ENCODE results near the gene SDK1. TPM values are rescaled to one million over a fixed set of nuclear protein-coding genes. Genes with fewer than 3 reads are reported as not detected.
A peak's percentile ranks its signal among the peaks of the same experiment; 100 is the strongest.

The SDK1 gene
- polyA plus RNA-seq, 2 of the 4 experiments (the other 2 are of a cell fraction), result 0.12 to 0.28 TPM

DNA sequence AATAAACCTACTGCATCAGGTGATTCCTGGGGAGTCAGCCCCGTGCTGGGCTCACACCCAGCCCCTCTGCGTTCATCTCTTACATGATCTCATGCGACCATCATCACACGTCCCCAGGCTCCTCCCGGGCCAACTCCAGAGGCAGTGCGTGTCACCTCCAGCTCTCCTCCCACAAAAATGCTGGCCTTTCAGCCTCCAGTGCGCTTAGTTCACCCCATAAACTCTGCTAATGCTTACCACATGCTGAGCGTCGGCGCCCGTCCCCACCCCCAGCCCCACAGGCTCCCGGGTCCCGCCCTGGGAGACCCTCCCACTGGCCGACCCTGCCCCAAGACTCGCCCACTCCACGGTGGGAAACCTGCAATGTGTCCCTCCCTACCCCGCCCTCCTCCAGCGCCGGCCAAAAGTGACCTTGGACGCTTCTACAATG is 816 bp upstream of the SDK1 start:
- H3K4me2 ChIP-seq, result peak overlapping the region; percentile 98
- no peaks in the 10 kb centered on the region for H3K9me3 ChIP-seq
- WGBS (ENCODE audit: missing lambda C conversion rate), result 8% methylated on average over 14 of the region's 20 CpGs
- ChIA-PET POLR2A (no interaction called here), CTCF (interaction anchor here (0.6 to 4.7 kb wide), 13 partner anchors 10 to 435 kb away, joined by 3 to 31 read pairs (median 4); no protein-coding TSS in a partner anchor)
- DNase-seq (ENCODE audit: low read depth in 1 of 2, low spot score in 1 of 2) (peak in 1 of 2 experiments; percentile 15), ATAC-seq (peak; percentile 40 to 47; a peak in 3 of 6 replicates), FAIRE-seq (no peak)
- H3K4me3 ChIP-seq, result peak overlapping the region; percentile 84
- peaks cover 8% of the 10 kb centered on the region; the same call in 1 of the 3 replicates for H3K4me1 ChIP-seq
- no peak for TF ChIP-seq MAFK (IDR thresholded peaks at IDR 0.05; ENCODE audit: partially characterized antibody)
- no peak for TF ChIP-seq HOXB5 (CRISPR knock-in tag; IDR thresholded peaks at IDR 0.05)
- TF ChIP-seq ZSCAN20 (CRISPR knock-in tag; IDR thresholded peaks at IDR 0.05), result no peak
- no peak for TF ChIP-seq CEBPB (IDR thresholded peaks at IDR 0.05)
- no peak for TF ChIP-seq CHD4 (IDR thresholded peaks at IDR 0.05; ENCODE audit: borderline replicate concordance)
- no peak for TF ChIP-seq CHD2 (IDR thresholded peaks at IDR 0.05; ENCODE audit: low read length, partially characterized antibody)
- no peak for TF ChIP-seq PHF8 (IDR thresholded peaks at IDR 0.05; ENCODE audit: borderline replicate concordance, low read depth)
- no peak for TF ChIP-seq ZNF302 (CRISPR knock-in tag; IDR thresholded peaks at IDR 0.05)
- TF ChIP-seq, protein P1, sequence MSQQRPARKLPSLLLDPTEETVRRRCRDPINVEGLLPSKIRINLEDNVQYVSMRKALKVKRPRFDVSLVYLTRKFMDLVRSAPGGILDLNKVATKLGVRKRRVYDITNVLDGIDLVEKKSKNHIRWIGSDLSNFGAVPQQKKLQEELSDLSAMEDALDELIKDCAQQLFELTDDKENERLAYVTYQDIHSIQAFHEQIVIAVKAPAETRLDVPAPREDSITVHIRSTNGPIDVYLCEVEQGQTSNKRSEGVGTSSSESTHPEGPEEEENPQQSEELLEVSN (IDR thresholded peaks at IDR 0.05; ENCODE audit: borderline replicate concordance, low read depth), result no peak
- no peak for TF ChIP-seq TP53 (CRISPR knock-in tag; IDR thresholded peaks at IDR 0.05)
- TF ChIP-seq, protein P2, sequence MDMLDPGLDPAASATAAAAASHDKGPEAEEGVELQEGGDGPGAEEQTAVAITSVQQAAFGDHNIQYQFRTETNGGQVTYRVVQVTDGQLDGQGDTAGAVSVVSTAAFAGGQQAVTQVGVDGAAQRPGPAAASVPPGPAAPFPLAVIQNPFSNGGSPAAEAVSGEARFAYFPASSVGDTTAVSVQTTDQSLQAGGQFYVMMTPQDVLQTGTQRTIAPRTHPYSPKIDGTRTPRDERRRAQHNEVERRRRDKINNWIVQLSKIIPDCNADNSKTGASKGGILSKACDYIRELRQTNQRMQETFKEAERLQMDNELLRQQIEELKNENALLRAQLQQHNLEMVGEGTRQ (IDR thresholded peaks at IDR 0.05), result no peak
- no peak for TF ChIP-seq HOXA7 (CRISPR knock-in tag; IDR thresholded peaks at IDR 0.05)
- TF ChIP-seq, protein P3, sequence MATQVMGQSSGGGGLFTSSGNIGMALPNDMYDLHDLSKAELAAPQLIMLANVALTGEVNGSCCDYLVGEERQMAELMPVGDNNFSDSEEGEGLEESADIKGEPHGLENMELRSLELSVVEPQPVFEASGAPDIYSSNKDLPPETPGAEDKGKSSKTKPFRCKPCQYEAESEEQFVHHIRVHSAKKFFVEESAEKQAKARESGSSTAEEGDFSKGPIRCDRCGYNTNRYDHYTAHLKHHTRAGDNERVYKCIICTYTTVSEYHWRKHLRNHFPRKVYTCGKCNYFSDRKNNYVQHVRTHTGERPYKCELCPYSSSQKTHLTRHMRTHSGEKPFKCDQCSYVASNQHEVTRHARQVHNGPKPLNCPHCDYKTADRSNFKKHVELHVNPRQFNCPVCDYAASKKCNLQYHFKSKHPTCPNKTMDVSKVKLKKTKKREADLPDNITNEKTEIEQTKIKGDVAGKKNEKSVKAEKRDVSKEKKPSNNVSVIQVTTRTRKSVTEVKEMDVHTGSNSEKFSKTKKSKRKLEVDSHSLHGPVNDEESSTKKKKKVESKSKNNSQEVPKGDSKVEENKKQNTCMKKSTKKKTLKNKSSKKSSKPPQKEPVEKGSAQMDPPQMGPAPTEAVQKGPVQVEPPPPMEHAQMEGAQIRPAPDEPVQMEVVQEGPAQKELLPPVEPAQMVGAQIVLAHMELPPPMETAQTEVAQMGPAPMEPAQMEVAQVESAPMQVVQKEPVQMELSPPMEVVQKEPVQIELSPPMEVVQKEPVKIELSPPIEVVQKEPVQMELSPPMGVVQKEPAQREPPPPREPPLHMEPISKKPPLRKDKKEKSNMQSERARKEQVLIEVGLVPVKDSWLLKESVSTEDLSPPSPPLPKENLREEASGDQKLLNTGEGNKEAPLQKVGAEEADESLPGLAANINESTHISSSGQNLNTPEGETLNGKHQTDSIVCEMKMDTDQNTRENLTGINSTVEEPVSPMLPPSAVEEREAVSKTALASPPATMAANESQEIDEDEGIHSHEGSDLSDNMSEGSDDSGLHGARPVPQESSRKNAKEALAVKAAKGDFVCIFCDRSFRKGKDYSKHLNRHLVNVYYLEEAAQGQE (IDR thresholded peaks at IDR 0.05), result no peak
- no peak for TF ChIP-seq RARB (CRISPR knock-in tag; IDR thresholded peaks at IDR 0.05)
- no peak for TF ChIP-seq POLR2AphosphoS2 (conservative IDR thresholded peaks at IDR 0.05; ENCODE audit: low read length)
- no peak for TF ChIP-seq SMC3 (IDR thresholded peaks at IDR 0.05)
- no peak for TF ChIP-seq CBX2 (IDR thresholded peaks at IDR 0.05; ENCODE audit: borderline replicate concordance, low read depth)
- no peak for TF ChIP-seq ESRRA (IDR thresholded peaks at IDR 0.05; ENCODE audit: borderline replicate concordance, low read length)
- H3K27ac ChIP-seq, result peak overlapping the region; percentile 54 to 80; a peak in 5 of 6 replicates

DNA sequence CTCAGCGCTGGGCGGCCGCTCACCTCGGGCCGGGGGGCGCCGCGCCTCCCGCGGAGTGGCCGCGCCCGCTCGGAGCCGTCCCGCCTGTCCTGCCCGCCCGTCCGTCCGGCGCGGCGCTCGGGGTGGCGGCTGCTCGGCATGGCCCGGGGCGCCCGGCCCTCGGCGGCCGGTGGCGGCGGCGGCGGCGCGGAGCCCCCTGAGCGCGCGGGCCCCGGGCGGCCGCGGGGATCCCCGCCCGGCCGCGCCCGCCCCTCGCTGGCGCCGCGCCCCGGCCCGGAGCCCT is 338 bp downstream of the SDK1 start:
- peaks cover 8% of the 10 kb centered on the region; the same call in 1 of the 3 replicates for H3K4me1 ChIP-seq
- DNase-seq (ENCODE audit: low read depth in 1 of 2, low spot score in 1 of 2) (no peak), FAIRE-seq (no peak), ATAC-seq (peak in 1 of 2 experiments; percentile 48; a peak in 3 of 6 replicates)
- H3K9me3 ChIP-seq, result no peaks in the 10 kb centered on the region
- peak overlapping the region; percentile 98 for H3K4me2 ChIP-seq
- H3K27ac ChIP-seq, result peak overlapping the region; percentile 74 to 87
- POLR2A ChIA-PET, result interaction anchor here (1.1 kb wide), 1 partner anchor 543 kb away, joined by 3 read pairs; no protein-coding TSS in a partner anchor
- no CpG with 5 or more reads among the region's 56 CpGs for WGBS (ENCODE audit: missing lambda C conversion rate)
- TF ChIP-seq, protein P4, sequence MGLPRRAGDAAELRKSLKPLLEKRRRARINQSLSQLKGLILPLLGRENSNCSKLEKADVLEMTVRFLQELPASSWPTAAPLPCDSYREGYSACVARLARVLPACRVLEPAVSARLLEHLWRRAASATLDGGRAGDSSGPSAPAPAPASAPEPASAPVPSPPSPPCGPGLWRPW (IDR thresholded peaks at IDR 0.05), result no peak
- no peak for TF ChIP-seq RARB (CRISPR knock-in tag; IDR thresholded peaks at IDR 0.05)
- TF ChIP-seq KDM1A (IDR thresholded peaks at IDR 0.05; ENCODE audit: low read depth), result no peak
- TF ChIP-seq RNF2 (IDR thresholded peaks at IDR 0.05; ENCODE audit: borderline replicate concordance, low read depth), result no peak
- TF ChIP-seq, protein P5, sequence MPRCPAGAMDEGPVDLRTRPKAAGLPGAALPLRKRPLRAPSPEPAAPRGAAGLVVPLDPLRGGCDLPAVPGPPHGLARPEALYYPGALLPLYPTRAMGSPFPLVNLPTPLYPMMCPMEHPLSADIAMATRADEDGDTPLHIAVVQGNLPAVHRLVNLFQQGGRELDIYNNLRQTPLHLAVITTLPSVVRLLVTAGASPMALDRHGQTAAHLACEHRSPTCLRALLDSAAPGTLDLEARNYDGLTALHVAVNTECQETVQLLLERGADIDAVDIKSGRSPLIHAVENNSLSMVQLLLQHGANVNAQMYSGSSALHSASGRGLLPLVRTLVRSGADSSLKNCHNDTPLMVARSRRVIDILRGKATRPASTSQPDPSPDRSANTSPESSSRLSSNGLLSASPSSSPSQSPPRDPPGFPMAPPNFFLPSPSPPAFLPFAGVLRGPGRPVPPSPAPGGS (IDR thresholded peaks at IDR 0.05), result no peak
- TF ChIP-seq JUN (IDR thresholded peaks at IDR 0.05), result no peak
- TF ChIP-seq, protein P1 (IDR thresholded peaks at IDR 0.05; ENCODE audit: borderline replicate concordance, low read depth), result no peak
- TF ChIP-seq FOXS1 (CRISPR knock-in tag; IDR thresholded peaks at IDR 0.05), result no peak
- TF ChIP-seq, protein P6, sequence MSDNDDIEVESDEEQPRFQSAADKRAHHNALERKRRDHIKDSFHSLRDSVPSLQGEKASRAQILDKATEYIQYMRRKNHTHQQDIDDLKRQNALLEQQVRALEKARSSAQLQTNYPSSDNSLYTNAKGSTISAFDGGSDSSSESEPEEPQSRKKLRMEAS (IDR thresholded peaks at IDR 0.05), result no peak
- no peak for TF ChIP-seq MAZ (IDR thresholded peaks at IDR 0.05; ENCODE audit: borderline replicate concordance, low read depth, low read length)
- TF ChIP-seq ESRRA (IDR thresholded peaks at IDR 0.05; ENCODE audit: borderline replicate concordance, low read length), result no peak
- no peak for TF ChIP-seq MAFK (IDR thresholded peaks at IDR 0.05; ENCODE audit: partially characterized antibody)
- no peak for TF ChIP-seq NPAS2 (CRISPR knock-in tag; IDR thresholded peaks at IDR 0.05; ENCODE audit: borderline replicate concordance)
- no peak for TF ChIP-seq RFX5 (IDR thresholded peaks at IDR 0.05)
- no peak for TF ChIP-seq KDM5A (IDR thresholded peaks at IDR 0.05)
- TF ChIP-seq, protein P2 (IDR thresholded peaks at IDR 0.05), result no peak
- peak overlapping the region; percentile 84 for H3K4me3 ChIP-seq
- CTCF ChIA-PET, result interaction anchor here (0.6 to 4.7 kb wide), 19 partner anchors 9 to 1162 kb away, joined by 3 to 31 read pairs (median 4); no protein-coding TSS in a partner anchor

Data from A549 (cell line).